Keratinocyte (primary cell): ENCODE results near the gene VAV1. TPM values are rescaled to one million over a fixed set of nuclear protein-coding genes. Genes with fewer than 3 reads are reported as not detected.

Experiments
- DNase-seq: peaks from one replicate; pipeline ENCODE4 v3.0.0-alpha.2; 2011; ENCODE audit warnings: low read depth, missing footprints, low spot score
- FAIRE-seq: peaks from 2 replicates; lab custom pipeline; 2011; peaks lifted over from hg19 to GRCh38; lab: Jason Lieb, UNC
- H2AFZ ChIP-seq: 2 replicates; pipeline ENCODE4 v1.6.0; 2012; ENCODE audit warnings: low read length, control low read depth, inconsistent platforms; ENCODE audit not compliant: control insufficient read depth
- H3K27ac ChIP-seq: 2 replicates; pipeline ENCODE4 v1.5.1; 2011; ENCODE audit warnings: low read length; ENCODE audit not compliant: control insufficient read depth, insufficient read depth
- H3K27me3 ChIP-seq: 3 replicates; pipeline ENCODE4 v1.6.0; 2011; ENCODE audit warnings: low read length; ENCODE audit not compliant: control insufficient read depth, insufficient read depth; ENCODE audit errors: extremely low read depth
- H3K36me3 ChIP-seq, 2 experiments: 2 replicates in 1 of 2; 3 replicates in 1 of 2; pipeline ENCODE4 v1.5.1; 2011; ENCODE audit warnings: low read length in 2 of 2, mild to moderate bottlenecking in 1 of 2; ENCODE audit not compliant: control insufficient read depth in 2 of 2, insufficient read depth in 2 of 2; ENCODE audit errors: extremely low read depth in 1 of 2
- H3K4me1 ChIP-seq: 3 replicates; pipeline ENCODE4 v1.5.1; 2011; ENCODE audit warnings: low read length; ENCODE audit not compliant: control insufficient read depth, insufficient read depth; ENCODE audit errors: extremely low read depth
- H3K4me2 ChIP-seq: 3 replicates; pipeline ENCODE4 v1.6.0; 2011; ENCODE audit warnings: low read depth, low read length; ENCODE audit not compliant: control insufficient read depth, insufficient read depth; ENCODE audit errors: extremely low read depth
- H3K4me3 ChIP-seq, 3 experiments: fragments of 200-600 bp in 1 of 3; sonication (generic) in 1 of 3; 2 replicates in 2 of 3; 3 replicates in 1 of 3; pipeline ENCODE4 v1.5.1; 2011 to 2016; ENCODE audit warnings: low read length in 3 of 3, mild to moderate bottlenecking in 3 of 3, control low read depth in 2 of 3, inconsistent platforms in 1 of 3, low read depth in 1 of 3, mixed read lengths in 1 of 3, mixed run types in 1 of 3, moderate library complexity in 1 of 3; ENCODE audit not compliant: control insufficient read depth in 2 of 3, insufficient read depth in 2 of 3; ENCODE audit errors: extremely low read depth in 1 of 3
- H3K79me2 ChIP-seq: 2 replicates; pipeline ENCODE4 v1.6.0; 2012; ENCODE audit warnings: low read length; ENCODE audit not compliant: control insufficient read depth, insufficient read depth
- H3K9ac ChIP-seq: 3 replicates; pipeline ENCODE4 v1.6.0; 2011; ENCODE audit warnings: low read length; ENCODE audit not compliant: control insufficient read depth, insufficient read depth; ENCODE audit errors: extremely low read depth
- H3K9me1 ChIP-seq: 3 replicates; pipeline ENCODE4 v1.6.0; 2011; ENCODE audit warnings: low read length; ENCODE audit not compliant: control insufficient read depth, insufficient read depth; ENCODE audit errors: extremely low read depth
- H3K9me3 ChIP-seq: 2 replicates; pipeline ENCODE4 v1.5.1; 2012; ENCODE audit warnings: low read depth, low read length; ENCODE audit not compliant: control insufficient read depth
- H4K20me1 ChIP-seq: 3 replicates; pipeline ENCODE4 v1.6.0; 2011; ENCODE audit warnings: low read length; ENCODE audit not compliant: control insufficient read depth, insufficient read depth; ENCODE audit errors: extremely low read depth
- CTCF ChIP-seq, 3 experiments: IDR thresholded peaks in 1 of 3; conservative IDR thresholded peaks in 1 of 3; optimal IDR thresholded peaks in 1 of 3; 2 replicates in 2 of 3; 3 replicates in 1 of 3; pipeline versions ENCODE3 to v1.5.1; 2011; ENCODE audit warnings: low read length in 3 of 3, mild to moderate bottlenecking in 3 of 3, moderate library complexity in 2 of 3, control low read depth in 1 of 3, inconsistent platforms in 1 of 3; ENCODE audit not compliant: insufficient read depth in 2 of 3; ENCODE audit errors: extremely low read depth in 1 of 3
- EZH2 ChIP-seq: IDR thresholded peaks from one replicate; pipeline ENCODE4 v1.6.1; 2012; ENCODE audit warnings: inconsistent platforms, mild to moderate bottlenecking, low read length, moderate library complexity
- dilution Hi-C: fragments of 300-500 bp; cut with MboI; formaldehyde crosslinking; loops from one replicate; pipeline ENCODE4 v1.7.0; 2020; ENCODE audit warnings: low sequenced_read_pairs; ENCODE audit not compliant: extremely low pct_ligation_motif_present
- polyA plus RNA-seq, 5 experiments: library from polyadenylated mRNA; depleted of rRNA in 3 of 5; stranded (reverse) in 3 of 5; stranded (forward) in 1 of 5; unstranded in 1 of 5; fragments of >200 nt; gene quantifications; 1 replicate in 1 of 5; 2 replicates in 3 of 5; 3 replicates in 1 of 5; pipeline versions ENCODE4 v1.2.1 to v1.2.3, GENCODE V29; 2011 to 2012; ENCODE audit warnings: missing spikeins in 2 of 5, low read depth in 1 of 5, low replicate concordance in 1 of 5

The VAV1 gene
- polyA plus RNA-seq, 1 donor (not counting 4 experiments of a cell fraction or from before 2014, with no cell fraction given): 0.42 TPM

- Histone ChIP-seq H3K27me3 (no peaks in the 10 kb centered on the region), H3K79me2 (no peaks in the 10 kb centered on the region), H3K9ac (no peak overlapping the region), H3K4me2 (no peak overlapping the region), H3K9me1 (no peaks in the 10 kb centered on the region), H3K4me1 (no peaks in the 10 kb centered on the region), H3K36me3 (no peaks in the 10 kb centered on the region), H4K20me1 (no peaks in the 10 kb centered on the region), H3K27ac (no peak overlapping the region), H3K4me3 (no peak overlapping the region), H2AFZ (no peak overlapping the region), H3K9me3 (no peaks in the 10 kb centered on the region)
- no peak for FAIRE-seq
- dilution Hi-C loops: no loop called here
- TF ChIP-seq CTCF (optimal IDR thresholded peaks at IDR 0.05 in 1 of 3, IDR thresholded peaks at IDR 0.05 in 1 of 3, conservative IDR thresholded peaks at IDR 0.05 in 1 of 3; ENCODE audit: extremely low read depth in 1 of 3, insufficient read depth in 2 of 3, low read length in 3 of 3): no peak
- no peak for TF ChIP-seq EZH2
- DNase-seq: no peak
Observed at GRCh38 chr19:6851359-6851758, 78.9 kb downstream of the VAV1 start.

- no peak overlapping the region for H3K4me3 ChIP-seq
- no peaks in the 10 kb centered on the region for H3K9me3 ChIP-seq
- no peak overlapping the region for H3K27ac ChIP-seq
- no peak for DNase-seq
- no peaks in the 10 kb centered on the region for H3K4me1 ChIP-seq
- no peaks in the 10 kb centered on the region for H3K36me3 ChIP-seq
- H4K20me1 ChIP-seq: no peaks in the 10 kb centered on the region
- no peak overlapping the region for H3K9ac ChIP-seq
- dilution Hi-C loops: no loop called here
- TF ChIP-seq EZH2 (no peak), CTCF (optimal IDR thresholded peaks at IDR 0.05 in 1 of 3, IDR thresholded peaks at IDR 0.05 in 1 of 3, conservative IDR thresholded peaks at IDR 0.05 in 1 of 3; ENCODE audit: extremely low read depth in 1 of 3, insufficient read depth in 2 of 3, low read length in 3 of 3) (no peak)
- no peaks in the 10 kb centered on the region for H3K79me2 ChIP-seq
- no peak for FAIRE-seq
- H2AFZ ChIP-seq: no peak overlapping the region
- no peak overlapping the region for H3K4me2 ChIP-seq
- H3K27me3 ChIP-seq: peaks cover 2% of the 10 kb centered on the region
- no peaks in the 10 kb centered on the region for H3K9me1 ChIP-seq
Observed at GRCh38 chr19:6852001-6852400, 79.5 kb downstream of the VAV1 start.
